Left kidney (tissue), 2 donors: ENCODE data around the gene SLC25A19. TPM values are rescaled to one million over a fixed set of nuclear protein-coding genes. Genes with fewer than 3 reads are reported as not detected.

Source experiments
- DNase-seq: peaks from one replicate; pipeline ENCODE4 v3.0.0-alpha.2; 2013
- polyA plus RNA-seq: library from polyadenylated mRNA; unstranded; fragments of 120-200 nt; gene quantifications from one replicate; pipeline ENCODE4 v1.2.1, GENCODE V29; 2013; ENCODE audit not compliant: insufficient read length

The SLC25A19 gene
- polyA plus RNA-seq, 1 donor: 7.2 TPM

DNA sequence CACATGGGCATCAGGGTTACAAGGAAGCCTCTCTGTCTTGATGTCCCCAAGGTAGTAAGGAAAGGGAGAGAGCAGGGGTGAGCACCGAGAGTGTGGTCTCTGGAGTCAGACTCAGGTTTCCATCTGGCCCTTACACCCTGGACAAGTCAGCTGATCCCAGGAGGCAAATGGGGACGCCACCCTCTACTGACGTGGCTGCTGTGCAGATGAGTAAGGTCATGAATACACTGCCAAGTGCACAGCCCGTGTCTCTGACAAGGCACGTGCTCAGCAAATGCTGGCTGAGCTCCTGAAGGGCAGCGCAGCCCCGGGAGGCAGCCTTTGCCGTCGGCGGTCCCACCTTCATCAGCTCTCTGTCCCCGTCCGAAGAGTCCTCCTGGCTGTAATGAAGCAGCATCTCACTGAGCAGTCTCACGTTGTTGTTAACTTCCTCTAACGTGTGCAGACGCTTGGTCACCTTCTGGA, 47.2 kb downstream of the SLC25A19 start:
- DNase-seq: no peak

DNA sequence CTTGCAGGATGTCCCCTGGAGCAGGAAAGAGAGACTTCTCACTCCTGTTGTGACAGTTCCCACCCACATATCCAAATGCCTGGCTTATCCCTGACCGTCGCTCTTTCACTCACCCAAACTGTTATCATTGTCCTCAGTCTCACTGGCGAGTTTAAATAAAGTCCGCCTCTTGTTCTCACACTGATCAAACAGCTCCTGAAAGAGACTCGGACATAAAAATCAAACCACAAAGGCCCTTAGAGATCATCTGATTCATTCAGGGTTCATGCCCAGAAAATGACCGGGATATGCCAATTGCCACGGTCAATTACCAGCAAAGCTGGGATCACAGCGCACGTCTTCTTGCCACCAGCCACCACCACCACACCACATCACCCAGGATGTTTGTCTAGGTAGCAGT, 47.7 kb downstream of the SLC25A19 start:
- no peak for DNase-seq

DNA sequence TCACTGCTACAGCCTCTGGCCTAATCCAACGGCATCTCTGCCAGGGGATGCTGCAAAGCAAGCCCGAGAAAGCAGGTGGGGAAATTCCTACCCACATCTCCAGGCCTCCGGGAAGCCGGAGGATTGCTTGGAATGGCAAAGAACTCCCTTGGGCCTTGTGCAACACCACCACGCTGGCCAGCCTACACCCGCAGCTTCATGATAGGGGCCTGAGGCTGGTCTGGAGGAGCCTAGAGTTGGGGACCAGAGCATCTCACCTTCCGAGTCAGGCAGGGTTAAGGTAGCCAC, 48.1 kb downstream of the SLC25A19 start:
- no peak for DNase-seq

GRCh38 chr17:75240394-75241142, 48.7 kb downstream of the SLC25A19 start:
- no peak for DNase-seq

- DNase-seq: no peak
Observed at GRCh38 chr17:75239778-75240393, 49.3 kb downstream of the SLC25A19 start.

DNA sequence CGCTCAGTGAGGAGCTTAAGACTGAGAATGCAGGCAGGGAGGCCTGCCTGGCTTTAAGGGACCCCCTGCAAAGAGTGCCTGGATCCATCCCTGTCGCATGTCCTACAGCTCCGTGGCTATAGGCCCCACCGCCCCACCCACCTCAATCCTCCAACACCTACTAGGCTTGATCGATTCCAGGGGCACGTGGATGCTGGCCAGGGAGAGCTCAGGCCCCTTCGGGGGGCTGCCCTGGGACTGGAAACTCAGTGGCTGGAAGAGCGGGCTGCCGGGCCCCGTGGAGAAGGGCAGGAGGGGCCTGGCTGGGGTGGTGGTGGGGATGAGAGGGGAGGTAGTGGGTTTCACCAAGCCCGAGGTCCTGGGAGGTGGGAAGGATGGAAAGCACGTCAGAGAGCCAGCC, 50.0 kb downstream of the SLC25A19 start:
- no peak for DNase-seq

DNA sequence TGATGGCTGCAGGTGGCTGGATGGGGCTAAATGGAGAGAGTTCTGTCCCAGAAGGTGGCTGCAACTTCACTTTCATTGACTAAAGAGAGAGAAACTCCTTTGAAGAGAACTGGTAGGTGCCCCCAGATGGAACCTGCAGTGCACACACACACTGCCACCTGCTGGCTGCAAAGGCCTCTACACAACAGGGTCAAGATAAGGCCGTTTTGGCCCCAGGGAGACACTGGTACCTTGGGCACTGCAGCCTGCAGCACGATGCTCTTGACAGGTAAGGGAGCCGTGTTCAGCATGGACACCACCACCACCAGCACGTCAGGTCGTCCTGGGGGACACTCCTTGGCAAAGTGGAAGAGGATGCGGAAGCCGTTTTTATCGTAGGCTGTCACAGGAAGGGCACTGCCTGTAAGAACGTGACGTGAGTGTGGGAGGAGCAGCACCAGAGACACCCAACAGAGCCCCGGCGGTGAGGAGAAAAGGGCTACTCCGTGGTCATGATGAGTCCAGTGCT, 50.5 kb downstream of the SLC25A19 start:
- no peak for DNase-seq

- no peak for DNase-seq
Observed at GRCh38 chr17:75238020-75238580, 51.1 kb downstream of the SLC25A19 start.

GRCh38 chr17:75237100-75238014, 51.9 kb downstream of the SLC25A19 start:
- DNase-seq: no peak

DNA sequence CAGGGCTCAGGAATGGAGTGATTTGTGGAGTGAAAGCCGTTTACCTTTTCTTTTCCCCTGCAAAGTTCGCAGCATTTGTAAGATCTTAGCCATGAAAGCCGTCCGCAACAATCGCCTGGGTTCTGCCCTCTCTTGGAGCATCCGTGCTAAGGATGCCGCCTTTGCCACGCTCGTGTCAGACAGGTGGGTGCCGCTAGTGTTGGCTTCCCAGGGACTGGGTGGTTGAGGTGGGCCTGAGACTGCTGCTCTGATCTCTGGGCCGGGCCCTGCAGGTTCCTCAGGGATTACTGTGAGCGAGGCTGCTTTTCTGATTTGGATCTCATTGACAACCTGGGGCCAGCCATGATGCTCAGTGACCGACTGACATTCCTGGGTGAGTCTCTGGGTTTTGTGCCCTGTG, 56.4 kb downstream of the SLC25A19 start:
- no peak for DNase-seq

DNA sequence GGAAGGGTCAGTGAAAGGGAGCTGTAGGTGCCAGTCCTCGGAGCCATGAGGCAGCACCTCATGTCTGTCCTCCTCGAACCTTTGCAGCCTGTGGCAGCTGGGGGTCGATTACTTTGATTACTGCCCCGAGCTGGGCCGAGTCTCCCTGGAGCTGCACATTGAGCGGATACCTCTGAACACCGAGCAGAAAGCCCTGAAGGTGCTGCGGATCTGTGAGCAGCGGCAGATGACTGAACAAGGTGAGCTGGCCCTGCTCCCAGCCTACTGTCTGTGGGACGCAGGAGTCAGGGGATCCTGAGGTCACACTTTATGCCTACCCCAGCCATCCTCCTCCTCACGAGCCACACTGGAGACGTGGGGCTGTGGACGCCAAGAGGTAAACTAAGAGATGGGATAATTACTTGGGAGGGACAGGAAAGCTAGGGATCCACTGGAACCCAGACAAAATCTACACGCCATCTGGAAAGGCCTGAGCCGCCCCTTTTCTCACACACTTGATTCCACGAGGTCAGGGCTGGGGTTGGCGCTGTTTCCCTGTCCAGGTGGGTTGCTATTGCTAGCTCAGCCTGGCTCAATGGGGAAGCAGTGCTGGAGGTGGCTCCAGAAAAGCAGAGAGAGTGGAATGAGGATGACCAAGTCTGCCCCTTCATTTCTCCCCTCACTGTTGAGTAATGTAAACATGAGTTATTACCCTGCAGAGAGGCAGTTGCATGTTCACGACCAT, 57.3 kb downstream of the SLC25A19 start:
- DNase-seq: no peak

GRCh38 chr17:75231071-75231470, 58.2 kb downstream of the SLC25A19 start:
- DNase-seq: no peak

- no peak for DNase-seq
Observed at GRCh38 chr17:75228847-75229246, 60.4 kb downstream of the SLC25A19 start.

DNA sequence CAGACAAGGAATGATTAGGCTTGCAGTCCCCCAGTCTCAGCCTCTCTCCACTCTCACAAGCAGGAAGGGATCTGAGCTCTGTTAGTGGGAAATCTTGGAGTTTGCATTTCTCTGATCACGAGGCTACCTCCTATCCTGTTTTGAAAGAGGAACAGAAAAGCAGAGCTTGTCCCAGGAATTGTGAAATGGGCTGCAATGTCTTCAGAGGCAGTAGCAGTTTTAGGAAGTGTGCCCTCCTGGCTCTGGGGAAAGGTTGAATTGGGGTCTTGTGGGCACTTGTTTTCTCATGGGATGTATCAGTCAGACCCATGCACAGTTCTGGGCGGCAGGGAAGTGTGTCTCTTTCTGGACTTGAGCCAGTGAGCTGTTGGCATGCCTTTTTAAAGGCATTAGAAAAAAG, 60.9 kb downstream of the SLC25A19 start:
- no peak for DNase-seq

DNA sequence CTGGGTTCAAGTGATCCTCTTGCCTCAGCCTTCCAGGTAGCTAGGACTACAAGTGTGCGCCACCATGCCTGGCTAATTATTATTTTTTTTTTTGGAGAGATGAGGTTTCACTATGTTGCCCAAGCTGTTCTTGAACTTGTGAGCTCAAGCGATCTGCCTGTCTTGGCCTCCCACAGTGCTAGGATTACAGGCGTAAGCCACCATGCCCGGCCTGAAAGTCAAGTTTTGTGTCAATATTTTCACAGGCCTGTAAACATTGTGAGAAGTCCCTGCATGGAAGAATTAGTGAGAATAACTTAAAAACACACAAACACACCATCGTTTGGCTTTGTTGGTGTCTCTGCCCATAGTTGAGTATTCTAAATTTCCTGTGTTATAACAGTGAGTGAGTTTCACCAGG, 61.5 kb downstream of the SLC25A19 start:
- no peak for DNase-seq

- no peak for DNase-seq
Observed at GRCh38 chr17:75225016-75225415, 64.2 kb downstream of the SLC25A19 start.

Other genes starting within 250 kb of the SLC25A19 start
- 325 TPM for gene ATP5PD, start 242.5 kb downstream of the SLC25A19 start, polyA plus RNA-seq
- 30.4 TPM for gene KCTD2, start 242.2 kb downstream of the SLC25A19 start, polyA plus RNA-seq
- gene SLC16A5, start 201.5 kb downstream of the SLC25A19 start, polyA plus RNA-seq: 29.5 TPM
- gene ARMC7, start 179.5 kb downstream of the SLC25A19 start, polyA plus RNA-seq: 14.0 TPM
- gene NT5C, start 157.7 kb downstream of the SLC25A19 start, polyA plus RNA-seq: 40.0 TPM
- gene JPT1, start 134.9 kb downstream of the SLC25A19 start, polyA plus RNA-seq: 86.1 TPM
- 705 TPM for gene SUMO2, start 106.5 kb downstream of the SLC25A19 start, polyA plus RNA-seq
- gene NUP85, start 83.8 kb downstream of the SLC25A19 start, polyA plus RNA-seq: 84.0 TPM
- gene GGA3, start 27.8 kb downstream of the SLC25A19 start, polyA plus RNA-seq: 49.1 TPM
- 73.9 TPM for gene MRPS7, start 27.6 kb downstream of the SLC25A19 start, polyA plus RNA-seq
- gene MIF4GD, start 18.2 kb downstream of the SLC25A19 start, polyA plus RNA-seq: 19.2 TPM
- 100 TPM for gene GRB2, start 116.2 kb upstream of the SLC25A19 start, polyA plus RNA-seq
- gene TMEM94, start 167.2 kb upstream of the SLC25A19 start, polyA plus RNA-seq: 97.0 TPM
- 26.6 TPM for gene CASKIN2, start 226.1 kb upstream of the SLC25A19 start, polyA plus RNA-seq
- gene TSEN54, start 227.1 kb upstream of the SLC25A19 start, polyA plus RNA-seq: 53.2 TPM
- 67.5 TPM for gene LLGL2, start 236.3 kb upstream of the SLC25A19 start, polyA plus RNA-seq